ENCODE data around the gene ZCCHC24. TPM values are rescaled to one million over a fixed set of nuclear protein-coding genes. Genes with fewer than 3 reads are reported as not detected.
A peak's percentile ranks its signal among the peaks of the same experiment; 100 is the strongest.
"Not testable (repeated sequence)": the region's sequence is repeated elsewhere in the genome, so short reads cannot be mapped to it uniquely, and the experiment has no call there.

The ZCCHC24 gene
- total RNA-seq, 2 donors from 2014 or later: 45.6 to 85.9 TPM

DNA sequence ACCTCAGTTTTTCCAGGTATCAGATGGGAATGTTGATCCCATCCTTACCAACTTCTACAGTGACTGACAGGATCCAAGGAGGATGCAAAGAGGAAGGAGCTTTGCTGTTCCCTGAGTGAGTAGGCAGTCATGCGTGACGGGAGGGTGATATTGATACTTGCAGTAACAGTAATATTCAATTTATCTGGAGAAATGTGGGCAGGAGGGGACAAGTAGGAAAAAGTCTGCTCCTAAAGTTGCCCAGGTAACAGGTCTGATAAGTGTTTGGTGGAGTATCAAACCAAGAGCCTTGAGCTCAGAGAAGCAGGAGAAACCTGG is 3.3 kb upstream of the ZCCHC24 start:
- no peak for DNase-seq (ENCODE audit: low spot score)
- Histone ChIP-seq H3K4me3 (no peak overlapping the region), H3K27ac (no peak overlapping the region), H3K4me1 (peaks cover 0 to 16% of the 10 kb centered on the region in 2 donors), H3K9me3 (no peaks in the 10 kb centered on the region), H3K27me3 (no peaks in the 10 kb centered on the region), H3K36me3 (no peaks in the 10 kb centered on the region)
- TF ChIP-seq, protein P1, sequence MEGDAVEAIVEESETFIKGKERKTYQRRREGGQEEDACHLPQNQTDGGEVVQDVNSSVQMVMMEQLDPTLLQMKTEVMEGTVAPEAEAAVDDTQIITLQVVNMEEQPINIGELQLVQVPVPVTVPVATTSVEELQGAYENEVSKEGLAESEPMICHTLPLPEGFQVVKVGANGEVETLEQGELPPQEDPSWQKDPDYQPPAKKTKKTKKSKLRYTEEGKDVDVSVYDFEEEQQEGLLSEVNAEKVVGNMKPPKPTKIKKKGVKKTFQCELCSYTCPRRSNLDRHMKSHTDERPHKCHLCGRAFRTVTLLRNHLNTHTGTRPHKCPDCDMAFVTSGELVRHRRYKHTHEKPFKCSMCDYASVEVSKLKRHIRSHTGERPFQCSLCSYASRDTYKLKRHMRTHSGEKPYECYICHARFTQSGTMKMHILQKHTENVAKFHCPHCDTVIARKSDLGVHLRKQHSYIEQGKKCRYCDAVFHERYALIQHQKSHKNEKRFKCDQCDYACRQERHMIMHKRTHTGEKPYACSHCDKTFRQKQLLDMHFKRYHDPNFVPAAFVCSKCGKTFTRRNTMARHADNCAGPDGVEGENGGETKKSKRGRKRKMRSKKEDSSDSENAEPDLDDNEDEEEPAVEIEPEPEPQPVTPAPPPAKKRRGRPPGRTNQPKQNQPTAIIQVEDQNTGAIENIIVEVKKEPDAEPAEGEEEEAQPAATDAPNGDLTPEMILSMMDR (IDR thresholded peaks at IDR 0.05): no peak

DNA sequence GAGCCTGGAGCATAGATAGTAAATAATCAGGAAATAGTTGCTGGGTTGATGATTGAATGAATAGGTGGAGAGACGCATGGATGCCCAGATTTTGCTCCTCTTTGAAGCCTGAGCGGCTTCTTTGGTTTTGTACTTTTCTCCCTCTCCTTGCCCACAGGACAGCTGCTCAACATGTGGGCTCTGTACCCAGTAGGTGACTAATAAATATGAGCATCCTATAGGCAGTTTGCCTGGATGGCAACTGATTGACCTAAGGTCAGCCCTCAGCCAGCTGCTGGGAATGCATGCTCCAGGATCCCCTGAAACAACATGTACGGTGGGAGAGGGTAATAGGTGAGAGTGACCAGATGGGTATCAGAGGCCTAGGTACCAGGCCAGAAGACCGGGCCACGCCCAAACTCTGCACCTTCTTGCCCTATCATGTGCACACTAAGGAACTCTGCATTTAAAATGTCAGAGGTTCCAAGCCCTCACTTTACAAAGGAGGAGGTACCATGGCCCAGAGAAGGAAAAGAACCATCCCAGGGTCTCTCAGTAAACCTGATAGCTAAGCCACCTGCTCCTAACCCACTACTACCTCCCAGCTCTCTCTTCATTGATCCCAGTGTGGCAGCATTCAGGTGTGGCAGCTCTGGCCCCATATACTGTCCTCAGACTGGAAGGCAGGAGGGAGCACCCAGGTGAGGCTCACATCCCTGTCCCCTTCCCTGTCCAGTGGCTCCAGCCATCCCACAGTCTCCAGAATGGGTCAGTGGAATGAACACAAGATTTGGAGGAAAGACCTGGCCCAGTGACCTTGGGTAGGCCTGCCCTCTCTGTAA is 2.7 kb upstream of the ZCCHC24 start:
- H3K27ac ChIP-seq: no peak overlapping the region
- no peaks in the 10 kb centered on the region for H3K36me3 ChIP-seq
- no peaks in the 10 kb centered on the region for H3K9me3 ChIP-seq
- H3K4me3 ChIP-seq: no peak overlapping the region
- H3K4me1 ChIP-seq: peaks cover 0 to 22% of the 10 kb centered on the region in 2 donors
- no peak for DNase-seq (ENCODE audit: low spot score)
- no peaks in the 10 kb centered on the region for H3K27me3 ChIP-seq
- TF ChIP-seq, protein P1 (IDR thresholded peaks at IDR 0.05): no peak

DNA sequence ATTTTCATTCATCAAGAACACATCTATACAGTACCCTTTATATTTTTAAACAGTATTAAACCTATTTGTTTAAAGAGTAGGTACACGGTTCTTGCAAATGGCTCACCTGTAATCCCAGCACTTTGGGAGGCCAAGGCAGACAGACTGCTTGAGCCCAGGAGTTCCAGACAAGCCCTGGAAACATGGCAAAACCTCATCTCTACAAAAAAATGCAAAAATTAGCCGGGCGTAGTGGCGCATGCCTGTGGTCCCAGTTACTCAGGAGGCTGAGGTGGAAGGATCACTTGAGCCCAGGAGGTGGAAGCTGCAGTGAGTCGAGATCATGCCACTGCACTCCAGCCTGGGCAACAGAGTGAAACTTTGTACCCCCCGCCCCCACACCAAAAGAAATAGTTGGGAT is 1.8 kb upstream of the ZCCHC24 start:
- not testable (repeated sequence) for H3K9me3 ChIP-seq; DNase-seq (ENCODE audit: low spot score); H3K4me3 ChIP-seq; H3K27me3 ChIP-seq; H3K36me3 ChIP-seq
- H3K27ac ChIP-seq: peak overlapping the region; percentile 93 to 99
- H3K4me1 ChIP-seq: peaks cover 0 to 30% of the 10 kb centered on the region in 2 donors

DNA sequence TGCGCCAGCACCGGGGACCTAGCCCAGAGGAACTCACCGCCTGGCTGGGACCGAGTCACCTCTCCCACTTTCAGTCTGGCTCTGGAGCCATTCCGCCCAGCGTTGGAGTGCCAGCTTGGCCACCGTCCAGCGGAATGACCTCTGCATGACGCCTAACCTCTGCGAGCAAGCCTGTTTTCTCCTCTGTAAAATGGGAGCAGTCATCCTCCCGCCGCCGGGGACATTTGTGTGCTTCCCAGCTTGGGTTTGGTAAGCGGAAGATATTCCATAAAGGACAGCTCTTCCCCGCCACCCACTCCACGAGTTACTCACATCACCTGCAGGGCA is 1.3 kb upstream of the ZCCHC24 start:
- TF ChIP-seq, protein P1 (IDR thresholded peaks at IDR 0.05): no peak
- peak; percentile 80 for DNase-seq (ENCODE audit: low spot score)
- H3K9me3 ChIP-seq: no peaks in the 10 kb centered on the region
- no peaks in the 10 kb centered on the region for H3K36me3 ChIP-seq
- H3K4me1 ChIP-seq: peaks cover 0 to 36% of the 10 kb centered on the region in 2 donors
- H3K27ac ChIP-seq: peak overlapping the region; percentile 93 to 99
- H3K4me3 ChIP-seq: peak overlapping the region; percentile 94 to 96
- no peaks in the 10 kb centered on the region for H3K27me3 ChIP-seq

DNA sequence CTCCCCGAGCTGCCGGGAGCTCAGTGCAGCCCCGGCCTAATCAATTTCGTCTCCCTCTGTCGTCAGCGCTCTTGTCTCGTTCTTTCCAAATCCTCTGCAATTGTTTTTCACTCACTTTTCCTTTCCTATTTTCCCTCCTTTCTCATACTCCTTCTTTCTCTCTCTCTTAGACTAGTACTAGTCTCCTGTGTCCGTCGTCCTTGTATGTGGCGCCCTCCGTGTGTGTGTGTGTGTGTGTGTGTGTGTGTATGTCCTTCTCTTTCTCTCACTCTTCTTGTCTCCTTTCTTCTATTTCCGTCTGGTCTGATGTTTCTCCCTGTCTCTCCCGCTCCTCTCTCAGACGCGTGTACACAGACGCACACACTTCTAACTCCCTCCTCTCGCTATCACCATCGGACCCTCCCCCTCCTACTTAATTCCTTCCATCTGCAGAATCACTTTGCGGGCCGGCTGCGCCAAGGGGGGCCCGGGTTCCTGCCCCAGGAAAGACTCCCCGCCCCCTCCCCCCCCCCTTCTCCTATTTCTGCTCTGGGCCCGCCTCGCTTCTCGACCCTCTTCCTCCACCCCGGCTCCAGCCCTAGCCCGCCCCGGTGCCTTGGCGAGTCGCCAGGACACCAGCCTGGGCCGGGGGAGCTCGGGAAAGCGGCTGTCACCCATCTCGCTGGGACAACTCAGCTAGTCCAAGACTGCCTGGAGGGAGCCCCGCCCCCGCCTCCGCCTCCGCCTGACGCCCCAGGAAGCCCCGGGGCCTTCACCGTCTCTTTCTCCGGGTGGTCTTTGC is 743 bp upstream of the ZCCHC24 start:
- Histone ChIP-seq H3K27ac (peak overlapping the region; percentile 93 to 99), H3K4me3 (peak overlapping the region; percentile 94 to 96), H3K9me3 (no peaks in the 10 kb centered on the region), H3K4me1 (peaks cover 0 to 41% of the 10 kb centered on the region in 2 donors), H3K27me3 (no peaks in the 10 kb centered on the region), H3K36me3 (no peaks in the 10 kb centered on the region)
- TF ChIP-seq, protein P1 (IDR thresholded peaks at IDR 0.05): no peak
- peak; percentile 73 for DNase-seq (ENCODE audit: low spot score)

Measured in right atrium auricular region (tissue), 2 donors.